MCF 10A (cell line): ENCODE measurements around the gene RHBDD1. TPM values are rescaled to one million over a fixed set of nuclear protein-coding genes. Genes with fewer than 3 reads are reported as not detected.

Source experiments
- BruUV-seq: library from RNA; stranded (reverse); fragments of 400-500 nt; replicated peaks from 2 replicates; lab custom pipeline; 2021; lab: Mats Ljungman, UMichigan
- CTCF ChIA-PET: fragments of 300-600 bp; sonication (Branson Sonifier 250); formaldehyde crosslinking; extraction: SDS; loops from one replicate; lab custom pipeline; 2021; ENCODE audit warnings: antibody characterized with exemption, inconsistent platforms; lab: Yijun Ruan, JAX
- POLR2A ChIA-PET: fragments of 300-600, 350-650 bp; sonication (Branson Sonifier 250); formaldehyde crosslinking; extraction: SDS; loops from one replicate; lab custom pipeline; 2020; ENCODE audit warnings: antibody characterized with exemption, inconsistent platforms; lab: Yijun Ruan, JAX
- DNase-seq: peaks from one replicate; pipeline ENCODE4 v3.0.0-alpha.2; 2018; ENCODE audit not compliant: unreplicated experiment
- H3K27ac Mint-ChIP-seq: one replicate; pipeline ENCODE4 v1.8.0; 2022; ENCODE audit warnings: mild to moderate bottlenecking, low read depth, mixed read lengths; ENCODE audit not compliant: unreplicated experiment
- H3K27me3 Mint-ChIP-seq: one replicate; pipeline ENCODE4 v1.8.0; 2022; ENCODE audit warnings: mixed read lengths; ENCODE audit not compliant: insufficient read depth, unreplicated experiment
- H3K36me3 Mint-ChIP-seq: one replicate; pipeline ENCODE4 v1.8.0; 2022; ENCODE audit warnings: mild to moderate bottlenecking, moderate library complexity, mixed read lengths; ENCODE audit not compliant: insufficient read depth, unreplicated experiment
- H3K4me1 Mint-ChIP-seq: one replicate; pipeline ENCODE4 v1.8.0; 2022; ENCODE audit warnings: mixed read lengths; ENCODE audit not compliant: insufficient read depth, unreplicated experiment
- H3K4me3 Mint-ChIP-seq: one replicate; pipeline ENCODE4 v1.8.0; 2022; ENCODE audit warnings: mild to moderate bottlenecking, moderate library complexity, mixed read lengths; ENCODE audit not compliant: unreplicated experiment
- H3K9me3 Mint-ChIP-seq: one replicate; pipeline ENCODE4 v1.8.0; 2022; ENCODE audit warnings: mixed read lengths; ENCODE audit not compliant: unreplicated experiment
- CTCF ChIP-seq: fragments of 200-600 bp; IDR thresholded peaks from one replicate; pipeline ENCODE4 v1.8.0; 2022; ENCODE audit warnings: antibody characterized with exemption, mild to moderate bottlenecking; ENCODE audit not compliant: unreplicated experiment
- intact Hi-C: fragments of 100-400 bp; cut with micrococcal nuclease; formaldehyde crosslinking; loops from 2 replicates; pipeline ENCODE4 v1.14.1; 2022
- total RNA-seq: library from RNA; stranded (reverse); gene quantifications from 2 replicates; pipeline ENCODE4 v1.2.3, GENCODE V29; 2022

RHBDD1 gene
- total RNA-seq, 1 experiment from 2014 or later = 76.0 TPM

GRCh38 chr2:226836548-226836885, 663 bp downstream of the RHBDD1 start:
- intact Hi-C loops = loop anchor here (5.0 kb wide), 1 partner anchor 81 kb away; no protein-coding TSS in a partner anchor
- Mint-ChIP-seq H3K4me1 (peaks cover 11% of the 10 kb centered on the region), H3K27ac (peak overlapping the region; percentile 98), H3K36me3 (peaks cover 25% of the 10 kb centered on the region), H3K27me3 (no peaks in the 10 kb centered on the region), H3K9me3 (no peaks in the 10 kb centered on the region), H3K4me3 (peak overlapping the region; percentile 91)
- BruUV-seq = no TSS peak
- CTCF ChIA-PET = interaction anchor here (0.6 kb wide), 1 partner anchor 59 kb away, joined by 3 read pairs; no protein-coding TSS in a partner anchor
- POLR2A ChIA-PET = interaction anchor here (0.6 to 3.0 kb wide), 21 partner anchors 8 to 718 kb away, joined by 3 to 31 read pairs (median 5); partner anchors contain the start of gene IRS1
- DNase-seq = no peak
- no peak for TF ChIP-seq CTCF

- intact Hi-C loops = loop anchor here (5.0 kb wide), 1 partner anchor 80 kb away; no protein-coding TSS in a partner anchor
- Mint-ChIP-seq H3K4me3 (peak overlapping the region; percentile 91), H3K27ac (peak overlapping the region; percentile 98), H3K27me3 (no peaks in the 10 kb centered on the region), H3K36me3 (peaks cover 22% of the 10 kb centered on the region), H3K4me1 (peaks cover 11% of the 10 kb centered on the region), H3K9me3 (no peaks in the 10 kb centered on the region)
- POLR2A ChIA-PET = interaction anchor here (2.9 to 3.0 kb wide), 2 partner anchors 11 to 79 kb away, joined by 17 to 31 read pairs; no protein-coding TSS in a partner anchor
- DNase-seq = no peak
- CTCF ChIA-PET = interaction anchor here (0.6 kb wide), 1 partner anchor 54 kb away, joined by 3 read pairs; no protein-coding TSS in a partner anchor
- BruUV-seq = no TSS peak
- TF ChIP-seq CTCF = no peak
Measured at GRCh38 chr2:226837334-226837733, 1.5 kb downstream of the RHBDD1 start.

DNA sequence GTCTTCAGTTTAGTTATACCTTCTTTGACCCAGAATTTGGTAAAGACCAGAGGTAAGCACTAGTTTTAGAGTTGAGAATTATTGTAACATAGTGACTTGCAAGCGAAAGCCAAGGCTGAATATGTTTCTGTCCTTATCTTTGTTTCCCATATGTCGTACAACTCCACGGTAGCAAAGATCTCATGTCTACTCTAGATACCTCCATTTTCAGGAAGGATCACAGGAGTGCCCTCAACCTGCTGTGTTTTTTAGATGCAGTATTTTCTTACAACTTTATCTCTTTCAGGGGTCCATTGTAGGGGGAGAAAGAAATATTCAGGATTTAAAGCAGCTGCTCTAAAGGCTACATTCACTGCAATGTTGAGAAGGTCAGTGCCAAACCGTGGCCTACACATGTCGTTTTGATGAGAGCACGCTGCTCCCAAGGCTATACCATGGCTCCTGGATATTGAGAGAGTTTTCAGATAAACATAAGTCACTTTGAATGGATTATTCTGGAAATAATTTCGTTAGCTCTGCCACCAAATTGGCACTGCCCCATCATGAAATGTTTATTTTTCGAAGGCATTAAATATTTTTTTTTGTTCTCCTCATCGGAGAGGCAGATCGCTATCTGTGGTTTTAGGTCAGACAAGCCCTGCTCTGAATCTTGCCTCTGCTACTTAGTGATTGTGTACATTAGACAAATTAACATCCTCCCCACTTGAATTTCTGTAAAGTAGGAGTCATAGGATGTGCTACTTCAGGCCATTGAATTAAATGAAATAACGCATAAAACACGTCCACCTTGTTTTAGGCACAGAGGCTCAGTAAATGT, 2.1 kb downstream of the RHBDD1 start:
- ChIA-PET POLR2A (interaction anchor here (0.8 to 3.0 kb wide), 3 partner anchors 10 to 78 kb away, joined by 3 to 31 read pairs (median 17); no protein-coding TSS in a partner anchor), CTCF (interaction anchor here (0.5 to 0.6 kb wide), 2 partner anchors 476 to 1184 kb away, joined by 3 to 4 read pairs; no protein-coding TSS in a partner anchor)
- no TSS peak for BruUV-seq
- intact Hi-C loops = loop anchor here (5.0 kb wide), 1 partner anchor 79 kb away; no protein-coding TSS in a partner anchor
- H3K4me1 Mint-ChIP-seq = peaks cover 11% of the 10 kb centered on the region
- H3K27ac Mint-ChIP-seq = peak overlapping the region; percentile 98
- DNase-seq = no peak
- peaks cover 26% of the 10 kb centered on the region for H3K36me3 Mint-ChIP-seq
- TF ChIP-seq CTCF = no peak
- H3K4me3 Mint-ChIP-seq = peak overlapping the region; percentile 91
- H3K9me3 Mint-ChIP-seq = no peaks in the 10 kb centered on the region
- no peaks in the 10 kb centered on the region for H3K27me3 Mint-ChIP-seq

DNA sequence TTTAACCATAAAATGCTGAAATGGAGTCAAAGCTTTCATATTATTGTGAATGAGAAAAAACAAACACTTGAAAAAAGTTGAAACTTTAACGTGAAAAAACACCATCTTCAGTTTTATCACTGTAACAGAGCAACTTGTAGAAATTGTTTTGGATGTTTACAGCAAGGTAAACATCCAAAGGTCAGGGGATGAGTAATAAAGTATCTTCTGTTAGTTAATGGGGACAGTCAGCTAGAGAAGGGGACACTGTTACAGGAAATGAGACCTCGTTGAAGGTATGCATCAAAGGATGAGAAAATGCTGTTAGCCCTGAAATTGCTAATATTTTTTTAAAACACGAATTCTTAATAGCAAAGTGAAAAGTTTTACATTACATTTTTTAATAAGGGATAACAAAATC, 2.9 kb downstream of the RHBDD1 start:
- intact Hi-C loops = loop anchor here (5.0 kb wide), 1 partner anchor 79 kb away; no protein-coding TSS in a partner anchor
- Mint-ChIP-seq H3K27ac (no peak overlapping the region), H3K9me3 (no peaks in the 10 kb centered on the region), H3K4me1 (peaks cover 11% of the 10 kb centered on the region), H3K36me3 (peaks cover 31% of the 10 kb centered on the region), H3K27me3 (no peaks in the 10 kb centered on the region), H3K4me3 (no peak overlapping the region)
- no peak for DNase-seq
- ChIA-PET CTCF (interaction anchor here (0.6 to 1.3 kb wide), 3 partner anchors 39 to 1185 kb away, joined by 3 to 8 read pairs (median 4); partner anchors contain the start of gene IRS1), POLR2A (interaction anchor here (0.8 to 2.0 kb wide), 2 partner anchors 10 to 65 kb away, joined by 3 to 6 read pairs; no protein-coding TSS in a partner anchor)
- no peak for TF ChIP-seq CTCF
- BruUV-seq = no TSS peak
